GM12872 (cell line): ENCODE data around the gene ASPHD2.

Experiments
- CTCF ChIP-seq: IDR thresholded peaks from 3 replicates; pipeline ENCODE4 v1.5.1; 2011; ENCODE audit warnings: low read depth, mild to moderate bottlenecking, low read length, moderate library complexity; ENCODE audit not compliant: insufficient read depth

Gene ASPHD2

GRCh38 chr22:26470807-26471206, 41.7 kb downstream of the ASPHD2 start:
- TF ChIP-seq CTCF: no peak

- TF ChIP-seq CTCF: no peak
Observed at GRCh38 chr22:26471522-26471921, 42.5 kb downstream of the ASPHD2 start.

- TF ChIP-seq CTCF: no peak
Observed at GRCh38 chr22:26474682-26475081, 45.6 kb downstream of the ASPHD2 start.

- TF ChIP-seq CTCF: no peak
Observed at GRCh38 chr22:26476705-26477340, 47.8 kb downstream of the ASPHD2 start.

GRCh38 chr22:26477341-26477731, 48.3 kb downstream of the ASPHD2 start:
- no peak for TF ChIP-seq CTCF

- 0 out of 3 replicates have a peak, but pooled peaks have one; percentile 15 for TF ChIP-seq CTCF
Observed at GRCh38 chr22:26479043-26479791, 50.2 kb downstream of the ASPHD2 start.

GRCh38 chr22:26479792-26480610, 50.9 kb downstream of the ASPHD2 start:
- no peak; the same call in 2 of the 3 replicates for TF ChIP-seq CTCF
